Measurements from ENCODE around the gene TSN.

DNA sequence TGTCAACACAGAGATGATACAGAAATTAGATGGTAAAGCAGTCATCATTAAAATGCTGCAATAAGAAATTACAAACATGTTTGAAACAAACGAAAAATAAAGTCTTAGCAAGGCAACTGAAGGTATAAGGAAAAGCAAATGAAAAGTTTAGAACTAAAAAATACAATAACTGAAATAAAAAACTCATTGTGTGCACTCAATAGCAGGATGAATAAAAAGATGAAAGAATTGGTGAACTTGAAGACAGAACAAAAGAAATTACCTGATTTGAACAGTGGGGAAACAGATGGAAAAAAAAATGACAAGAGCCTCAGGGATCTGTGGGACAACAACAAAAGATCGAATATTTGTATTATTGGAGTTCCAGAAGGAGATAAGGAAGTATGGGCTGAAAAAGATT lies 46.5 kb downstream of the TSN start:
- TF ChIP-seq POLR2AphosphoS5 (IDR thresholded peaks at IDR 0.05), result no peak
- no peak for TF ChIP-seq POLR2A (IDR thresholded peaks at IDR 0.05)
- TF ChIP-seq, protein P1, sequence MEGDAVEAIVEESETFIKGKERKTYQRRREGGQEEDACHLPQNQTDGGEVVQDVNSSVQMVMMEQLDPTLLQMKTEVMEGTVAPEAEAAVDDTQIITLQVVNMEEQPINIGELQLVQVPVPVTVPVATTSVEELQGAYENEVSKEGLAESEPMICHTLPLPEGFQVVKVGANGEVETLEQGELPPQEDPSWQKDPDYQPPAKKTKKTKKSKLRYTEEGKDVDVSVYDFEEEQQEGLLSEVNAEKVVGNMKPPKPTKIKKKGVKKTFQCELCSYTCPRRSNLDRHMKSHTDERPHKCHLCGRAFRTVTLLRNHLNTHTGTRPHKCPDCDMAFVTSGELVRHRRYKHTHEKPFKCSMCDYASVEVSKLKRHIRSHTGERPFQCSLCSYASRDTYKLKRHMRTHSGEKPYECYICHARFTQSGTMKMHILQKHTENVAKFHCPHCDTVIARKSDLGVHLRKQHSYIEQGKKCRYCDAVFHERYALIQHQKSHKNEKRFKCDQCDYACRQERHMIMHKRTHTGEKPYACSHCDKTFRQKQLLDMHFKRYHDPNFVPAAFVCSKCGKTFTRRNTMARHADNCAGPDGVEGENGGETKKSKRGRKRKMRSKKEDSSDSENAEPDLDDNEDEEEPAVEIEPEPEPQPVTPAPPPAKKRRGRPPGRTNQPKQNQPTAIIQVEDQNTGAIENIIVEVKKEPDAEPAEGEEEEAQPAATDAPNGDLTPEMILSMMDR (IDR thresholded peaks at IDR 0.05), result no peak
- TF ChIP-seq EP300 (IDR thresholded peaks at IDR 0.05), result no peak

Measured in stomach (tissue), 4 donors.